ENCODE results near the gene COX14.
A peak's percentile ranks its signal among the peaks of the same experiment; 100 is the strongest.
"Not testable (repeated sequence)": the region's sequence is repeated elsewhere in the genome, so short reads cannot be mapped to it uniquely, and the experiment has no call there.

Gene COX14

GRCh38 chr12:50111693-50112455 lies at the start of gene COX14:
Gene COX14, plus strand, starts transcription at chr12:50112236. Its CDS starts 7,808 bp downstream, at chr12:50120044.
- peak; percentile 99 to 100 for DNase-seq

- no peak for DNase-seq
Observed at GRCh38 chr12:50062728-50063460, 49.1 kb upstream of the COX14 start.

- DNase-seq, result no peak
Observed at GRCh38 chr12:50065726-50066310, 46.2 kb upstream of the COX14 start.

GRCh38 chr12:50066402-50066801 lies 45.6 kb upstream of the COX14 start:
- no peak for DNase-seq

- no peak for DNase-seq
Observed at GRCh38 chr12:50069069-50069468, 43.0 kb upstream of the COX14 start.

GRCh38 chr12:50069539-50069938 lies 42.5 kb upstream of the COX14 start:
- DNase-seq, result no peak

GRCh38 chr12:50070314-50071060 lies 41.5 kb upstream of the COX14 start:
- peak; percentile 76 for DNase-seq

GRCh38 chr12:50072198-50072907 lies 39.7 kb upstream of the COX14 start:
- no peak for DNase-seq

- no peak for DNase-seq
Observed at GRCh38 chr12:50073206-50073605, 38.8 kb upstream of the COX14 start.

GRCh38 chr12:50073712-50074111 lies 38.3 kb upstream of the COX14 start:
- no peak for DNase-seq

- DNase-seq, result peak; percentile 88 to 90
Observed at GRCh38 chr12:50074936-50075807, 36.9 kb upstream of the COX14 start.

GRCh38 chr12:50075808-50076170 lies 36.2 kb upstream of the COX14 start:
- DNase-seq, result no peak

- DNase-seq, result no peak
Observed at GRCh38 chr12:50077099-50077498, 34.9 kb upstream of the COX14 start.

- DNase-seq, result no peak
Observed at GRCh38 chr12:50078281-50078680, 33.8 kb upstream of the COX14 start.

- no peak for DNase-seq
Observed at GRCh38 chr12:50079771-50080170, 32.3 kb upstream of the COX14 start.

GRCh38 chr12:50081096-50081808 lies 30.8 kb upstream of the COX14 start:
- DNase-seq, result no peak

GRCh38 chr12:50082644-50083043 lies 29.4 kb upstream of the COX14 start:
- DNase-seq, result no peak

- DNase-seq, result no peak
Observed at GRCh38 chr12:50083301-50083700, 28.7 kb upstream of the COX14 start.

- not testable (repeated sequence) for DNase-seq
Observed at GRCh38 chr12:50084409-50084774, 27.6 kb upstream of the COX14 start.

GRCh38 chr12:50084775-50085614 lies 27.0 kb upstream of the COX14 start, which contains the start of gene SMARCD1:
Gene SMARCD1, plus strand, starts transcription at chr12:50085342. Its CDS starts 28 bp downstream, at chr12:50085370.
- DNase-seq, result peak; percentile 89 to 92

Measured in activated T-cell treated with anti-CD3 and anti-CD28 coated beads, Interleukin-2, amount 50 U/mL, for 48 hours (primary cell).